ENCODE results near the gene MIA.
"Not testable (repeated sequence)": the region's sequence is repeated elsewhere in the genome, so short reads cannot be mapped to it uniquely, and the experiment has no call there.

MIA gene

GRCh38 chr19:40771101-40771862, 4.0 kb upstream of the MIA start:
- H3K9me3 ChIP-seq (ENCODE audit: insufficient read depth, low read depth, low read length); H3K4me1 ChIP-seq (ENCODE audit: insufficient read depth, low read length); H3K4me3 ChIP-seq (ENCODE audit: low read length); H3K9ac ChIP-seq (ENCODE audit: low read depth, low read length); H3K36me3 ChIP-seq (ENCODE audit: insufficient read depth, low read depth, low read length); H3K27me3 ChIP-seq (ENCODE audit: insufficient read depth, low read length); H3K27ac ChIP-seq (ENCODE audit: low read length): not testable (repeated sequence)

GRCh38 chr19:40775632-40776022, 306 bp downstream of the MIA start:
- no peaks in the 10 kb centered on the region for H3K27me3 ChIP-seq (ENCODE audit: insufficient read depth, low read length)
- no peak overlapping the region for H3K4me3 ChIP-seq (ENCODE audit: low read length)
- H3K9ac ChIP-seq (ENCODE audit: low read depth, low read length): no peak overlapping the region
- H3K36me3 ChIP-seq (ENCODE audit: insufficient read depth, low read depth, low read length): no peaks in the 10 kb centered on the region
- no peaks in the 10 kb centered on the region for H3K9me3 ChIP-seq (ENCODE audit: insufficient read depth, low read depth, low read length)
- peaks cover 4% of the 10 kb centered on the region; the same call in 1 of the 2 replicates for H3K4me1 ChIP-seq (ENCODE audit: insufficient read depth, low read length)
- no peak overlapping the region for H3K27ac ChIP-seq (ENCODE audit: low read length)

- no peak overlapping the region for H3K4me3 ChIP-seq (ENCODE audit: low read length)
- H3K9ac ChIP-seq (ENCODE audit: low read depth, low read length): no peak overlapping the region
- no peaks in the 10 kb centered on the region for H3K9me3 ChIP-seq (ENCODE audit: insufficient read depth, low read depth, low read length)
- H3K27ac ChIP-seq (ENCODE audit: low read length): no peak overlapping the region
- H3K4me1 ChIP-seq (ENCODE audit: insufficient read depth, low read length): peaks cover 4% of the 10 kb centered on the region; the same call in 1 of the 2 replicates
- no peaks in the 10 kb centered on the region for H3K27me3 ChIP-seq (ENCODE audit: insufficient read depth, low read length)
- no peaks in the 10 kb centered on the region for H3K36me3 ChIP-seq (ENCODE audit: insufficient read depth, low read depth, low read length)
Observed at GRCh38 chr19:40776364-40776763, 1.0 kb downstream of the MIA start.

GRCh38 chr19:40776932-40777644, 1.8 kb downstream of the MIA start:
- Histone ChIP-seq H3K36me3 (ENCODE audit: insufficient read depth, low read depth, low read length) (no peaks in the 10 kb centered on the region), H3K9me3 (ENCODE audit: insufficient read depth, low read depth, low read length) (no peaks in the 10 kb centered on the region), H3K4me3 (ENCODE audit: low read length) (peak overlapping the region; percentile 88), H3K4me1 (ENCODE audit: insufficient read depth, low read length) (peaks cover 4% of the 10 kb centered on the region; the same call in 1 of the 2 replicates), H3K27me3 (ENCODE audit: insufficient read depth, low read length) (no peaks in the 10 kb centered on the region), H3K9ac (ENCODE audit: low read depth, low read length) (peak overlapping the region; percentile 91; the same call in 1 of the 2 replicates), H3K27ac (ENCODE audit: low read length) (peak overlapping the region; percentile 60)

GRCh38 chr19:40777645-40777936, 2.3 kb downstream of the MIA start:
- H3K4me3 ChIP-seq (ENCODE audit: low read length): peak overlapping the region; percentile 88
- no peaks in the 10 kb centered on the region for H3K36me3 ChIP-seq (ENCODE audit: insufficient read depth, low read depth, low read length)
- H3K27ac ChIP-seq (ENCODE audit: low read length): peak overlapping the region; percentile 60
- H3K9ac ChIP-seq (ENCODE audit: low read depth, low read length): peak overlapping the region; percentile 91
- no peaks in the 10 kb centered on the region for H3K9me3 ChIP-seq (ENCODE audit: insufficient read depth, low read depth, low read length)
- no peaks in the 10 kb centered on the region for H3K27me3 ChIP-seq (ENCODE audit: insufficient read depth, low read length)
- peaks cover 4% of the 10 kb centered on the region; the same call in 1 of the 2 replicates for H3K4me1 ChIP-seq (ENCODE audit: insufficient read depth, low read length)

GRCh38 chr19:40777937-40778705, 2.8 kb downstream of the MIA start, which contains the start of gene RAB4B:
RAB4B (plus strand) TSS chr19:40778247; CDS start chr19:40778376, 129 bp downstream.
- no peaks in the 10 kb centered on the region for H3K27me3 ChIP-seq (ENCODE audit: insufficient read depth, low read length)
- peak within 1 kb of the TSS; percentile 60 for H3K27ac ChIP-seq (ENCODE audit: low read length)
- H3K36me3 ChIP-seq (ENCODE audit: insufficient read depth, low read depth, low read length): no peaks in the 10 kb centered on the region
- peak within 1 kb of the TSS; percentile 91 for H3K9ac ChIP-seq (ENCODE audit: low read depth, low read length)
- peaks cover 4% of the 10 kb centered on the region; the same call in 1 of the 2 replicates for H3K4me1 ChIP-seq (ENCODE audit: insufficient read depth, low read length)
- H3K4me3 ChIP-seq (ENCODE audit: low read length): peak within 1 kb of the TSS; percentile 88
- no peaks in the 10 kb centered on the region for H3K9me3 ChIP-seq (ENCODE audit: insufficient read depth, low read depth, low read length)

GRCh38 chr19:40778706-40779284, 3.5 kb downstream of the MIA start:
- Histone ChIP-seq H3K27ac (ENCODE audit: low read length) (peak overlapping the region; percentile 35), H3K4me1 (ENCODE audit: insufficient read depth, low read length) (peaks cover 4% of the 10 kb centered on the region; the same call in 1 of the 2 replicates), H3K4me3 (ENCODE audit: low read length) (peak overlapping the region; percentile 69), H3K27me3 (ENCODE audit: insufficient read depth, low read length) (no peaks in the 10 kb centered on the region), H3K36me3 (ENCODE audit: insufficient read depth, low read depth, low read length) (no peaks in the 10 kb centered on the region), H3K9ac (ENCODE audit: low read depth, low read length) (peak overlapping the region; percentile 54; the same call in 1 of the 2 replicates), H3K9me3 (ENCODE audit: insufficient read depth, low read depth, low read length) (no peaks in the 10 kb centered on the region)

- Histone ChIP-seq H3K27me3 (ENCODE audit: insufficient read depth, low read length) (no peaks in the 10 kb centered on the region), H3K36me3 (ENCODE audit: insufficient read depth, low read depth, low read length) (no peaks in the 10 kb centered on the region), H3K4me3 (ENCODE audit: low read length) (no peak overlapping the region), H3K9me3 (ENCODE audit: insufficient read depth, low read depth, low read length) (no peaks in the 10 kb centered on the region), H3K4me1 (ENCODE audit: insufficient read depth, low read length) (peaks cover 4% of the 10 kb centered on the region; the same call in 1 of the 2 replicates), H3K27ac (ENCODE audit: low read length) (no peak overlapping the region), H3K9ac (ENCODE audit: low read depth, low read length) (no peak overlapping the region)
Observed at GRCh38 chr19:40780582-40780981, 5.3 kb downstream of the MIA start.

GRCh38 chr19:40781140-40781539, 5.8 kb downstream of the MIA start:
- H3K27ac ChIP-seq (ENCODE audit: low read length): no peak overlapping the region

GRCh38 chr19:40783711-40784110, 8.4 kb downstream of the MIA start:
- no peak overlapping the region for H3K27ac ChIP-seq (ENCODE audit: low read length)
- H3K9ac ChIP-seq (ENCODE audit: low read depth, low read length): no peak overlapping the region
- H3K4me3 ChIP-seq (ENCODE audit: low read length): no peak overlapping the region
- no peaks in the 10 kb centered on the region for H3K36me3 ChIP-seq (ENCODE audit: insufficient read depth, low read depth, low read length)
- no peaks in the 10 kb centered on the region for H3K4me1 ChIP-seq (ENCODE audit: insufficient read depth, low read length)
- no peaks in the 10 kb centered on the region for H3K27me3 ChIP-seq (ENCODE audit: insufficient read depth, low read length)
- no peaks in the 10 kb centered on the region for H3K9me3 ChIP-seq (ENCODE audit: insufficient read depth, low read depth, low read length)

More at GRCh38 chr19:40781140-40781539, 5.8 kb downstream of the MIA start:
- Histone ChIP-seq H3K4me1 (ENCODE audit: insufficient read depth, low read length) (peaks cover 4% of the 10 kb centered on the region; the same call in 1 of the 2 replicates), H3K9ac (ENCODE audit: low read depth, low read length) (no peak overlapping the region), H3K36me3 (ENCODE audit: insufficient read depth, low read depth, low read length) (no peaks in the 10 kb centered on the region), H3K9me3 (ENCODE audit: insufficient read depth, low read depth, low read length) (no peaks in the 10 kb centered on the region), H3K4me3 (ENCODE audit: low read length) (no peak overlapping the region), H3K27me3 (ENCODE audit: insufficient read depth, low read length) (no peaks in the 10 kb centered on the region)

- H3K36me3 ChIP-seq (ENCODE audit: insufficient read depth, low read depth, low read length); H3K9ac ChIP-seq (ENCODE audit: low read depth, low read length); H3K27ac ChIP-seq (ENCODE audit: low read length); H3K4me1 ChIP-seq (ENCODE audit: insufficient read depth, low read length); H3K9me3 ChIP-seq (ENCODE audit: insufficient read depth, low read depth, low read length); H3K27me3 ChIP-seq (ENCODE audit: insufficient read depth, low read length); H3K4me3 ChIP-seq (ENCODE audit: low read length): not testable (repeated sequence)
Observed at GRCh38 chr19:40784146-40784545, 8.8 kb downstream of the MIA start.
